ENCODE data around the gene ZNF22.

ZNF22 gene

GRCh38 chr10:44956226-44956625 lies 44.5 kb upstream of the ZNF22 start:
- no peak overlapping the region for H3K4me3 ChIP-seq (replicated peaks; ENCODE audit: low read depth, low read length)
- no peak for TF ChIP-seq CTCF (IDR thresholded peaks at IDR 0.05; ENCODE audit: low read length, missing control alignments)

GRCh38 chr10:44956717-44957706 lies 43.7 kb upstream of the ZNF22 start:
- no peak for DNase-seq (ENCODE audit: low read depth)
- no peak overlapping the region for H3K4me3 ChIP-seq (replicated peaks; ENCODE audit: low read depth, low read length)
- no peak for TF ChIP-seq CTCF (IDR thresholded peaks at IDR 0.05; ENCODE audit: low read length, missing control alignments)

More at GRCh38 chr10:44956226-44956625, 44.5 kb upstream of the ZNF22 start:
- no peak for DNase-seq (ENCODE audit: low read depth)

GRCh38 chr10:44958196-44958897 lies 42.4 kb upstream of the ZNF22 start:
- peak overlapping the region; percentile 81 for H3K4me3 ChIP-seq (replicated peaks; ENCODE audit: low read depth, low read length)
- no peak for TF ChIP-seq CTCF (IDR thresholded peaks at IDR 0.05; ENCODE audit: low read length, missing control alignments)
- peak; percentile 49 for DNase-seq (ENCODE audit: low read depth)

GRCh38 chr10:44958898-44959246 lies 41.9 kb upstream of the ZNF22 start:
- no peak for DNase-seq (ENCODE audit: low read depth)
- peak overlapping the region; percentile 81 for H3K4me3 ChIP-seq (replicated peaks; ENCODE audit: low read depth, low read length)
- TF ChIP-seq CTCF (IDR thresholded peaks at IDR 0.05; ENCODE audit: low read length, missing control alignments) = no peak

GRCh38 chr10:44959247-44960087 lies 41.3 kb upstream of the ZNF22 start, which contains the start of gene RASSF4:
TSS of gene RASSF4 (plus strand) at chr10:44959802. CDS start at chr10:44970203, 10,401 bp downstream.
- H3K4me3 ChIP-seq (replicated peaks; ENCODE audit: low read depth, low read length) = peak within 1 kb of the TSS; percentile 81
- no peak for TF ChIP-seq CTCF (IDR thresholded peaks at IDR 0.05; ENCODE audit: low read length, missing control alignments)
- DNase-seq (ENCODE audit: low read depth) = peak; percentile 77

- H3K4me3 ChIP-seq (replicated peaks; ENCODE audit: low read depth, low read length) = peak overlapping the region; percentile 81
- TF ChIP-seq CTCF (IDR thresholded peaks at IDR 0.05; ENCODE audit: low read length, missing control alignments) = no peak
- DNase-seq (ENCODE audit: low read depth) = no peak
Observed at GRCh38 chr10:44960088-44960460, 40.6 kb upstream of the ZNF22 start.
